Sigmoid colon (tissue), 4 donors: ENCODE results near the gene DHX35.

Experiments used
- EP300 ChIP-seq, 4 donors: sonication (generic); formaldehyde crosslinking; IDR thresholded peaks; one replicate each; pipeline ENCODE4 v1.6.1; 2017; ENCODE audit warnings: antibody characterized with exemption in 4 of 4
- POLR2A ChIP-seq, 2 donors: fragments of 450-650 bp; IDR thresholded peaks; one replicate each; pipeline ENCODE4 v1.6.1; 2016; ENCODE audit warnings: antibody characterized with exemption in 2 of 2, mild to moderate bottlenecking in 2 of 2, moderate library complexity in 2 of 2
- POLR2AphosphoS5 ChIP-seq, 4 donors: sonication (generic); formaldehyde crosslinking; IDR thresholded peaks; one replicate each; pipeline ENCODE4 v1.6.1; 2017; ENCODE audit warnings: antibody characterized with exemption in 4 of 4
- TF ChIP-seq, protein P1 (sequence below), 4 experiments: fragments of 450-650 bp in 3 of 4; fragments of 200-600 bp in 1 of 4; IDR thresholded peaks; one replicate each; pipeline ENCODE4 v1.5.1; 2016 to 2019; ENCODE audit warnings: antibody characterized with exemption in 4 of 4, mild to moderate bottlenecking in 3 of 4, moderate library complexity in 2 of 4

DNA sequence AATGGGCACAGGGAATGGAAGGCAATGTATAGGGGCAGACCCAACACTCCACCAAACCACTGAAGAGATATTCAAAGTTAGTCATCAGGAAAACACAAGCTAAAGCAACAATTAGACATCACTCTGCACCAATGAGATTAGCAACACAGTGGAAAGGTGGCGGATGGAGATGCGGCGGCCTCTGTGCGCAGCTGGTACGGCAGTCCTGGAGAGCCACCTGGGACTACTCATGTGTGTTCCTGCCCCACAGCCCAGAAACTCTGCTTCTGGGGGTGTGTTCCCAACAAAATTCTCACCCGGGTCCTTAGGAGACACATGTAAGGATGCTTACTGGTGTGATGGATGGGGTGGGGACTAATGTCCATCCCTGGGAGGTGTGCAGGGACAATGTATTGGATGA, 82.4 kb downstream of the DHX35 start:
- TF ChIP-seq, protein P1, sequence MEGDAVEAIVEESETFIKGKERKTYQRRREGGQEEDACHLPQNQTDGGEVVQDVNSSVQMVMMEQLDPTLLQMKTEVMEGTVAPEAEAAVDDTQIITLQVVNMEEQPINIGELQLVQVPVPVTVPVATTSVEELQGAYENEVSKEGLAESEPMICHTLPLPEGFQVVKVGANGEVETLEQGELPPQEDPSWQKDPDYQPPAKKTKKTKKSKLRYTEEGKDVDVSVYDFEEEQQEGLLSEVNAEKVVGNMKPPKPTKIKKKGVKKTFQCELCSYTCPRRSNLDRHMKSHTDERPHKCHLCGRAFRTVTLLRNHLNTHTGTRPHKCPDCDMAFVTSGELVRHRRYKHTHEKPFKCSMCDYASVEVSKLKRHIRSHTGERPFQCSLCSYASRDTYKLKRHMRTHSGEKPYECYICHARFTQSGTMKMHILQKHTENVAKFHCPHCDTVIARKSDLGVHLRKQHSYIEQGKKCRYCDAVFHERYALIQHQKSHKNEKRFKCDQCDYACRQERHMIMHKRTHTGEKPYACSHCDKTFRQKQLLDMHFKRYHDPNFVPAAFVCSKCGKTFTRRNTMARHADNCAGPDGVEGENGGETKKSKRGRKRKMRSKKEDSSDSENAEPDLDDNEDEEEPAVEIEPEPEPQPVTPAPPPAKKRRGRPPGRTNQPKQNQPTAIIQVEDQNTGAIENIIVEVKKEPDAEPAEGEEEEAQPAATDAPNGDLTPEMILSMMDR (IDR thresholded peaks at IDR 0.05) = no peak
- TF ChIP-seq POLR2A (IDR thresholded peaks at IDR 0.05) (no peak), POLR2AphosphoS5 (IDR thresholded peaks at IDR 0.05) (no peak), EP300 (IDR thresholded peaks at IDR 0.05) (no peak)
